ENCODE measurements around the gene RAD18.

RAD18 gene

GRCh38 chr3:8839607-8840325, 123.5 kb downstream of the RAD18 start:
- H3K4me1 ChIP-seq (ENCODE audit: control insufficient read depth, low read depth, low read length): no peaks in the 10 kb centered on the region
- no peaks in the 10 kb centered on the region for H3K36me3 ChIP-seq (ENCODE audit: control insufficient read depth, low read depth, low read length)
- no peak overlapping the region for H3K9ac ChIP-seq (ENCODE audit: low read length)
- no peaks in the 10 kb centered on the region for H3K27me3 ChIP-seq (ENCODE audit: control insufficient read depth, insufficient read depth, low read length)
- no peaks in the 10 kb centered on the region for H3K9me3 ChIP-seq (ENCODE audit: control insufficient read depth, low read depth, low read length)
- no peak overlapping the region for H3K27ac ChIP-seq (ENCODE audit: low read length)
- no peak overlapping the region for H3K4me3 ChIP-seq (ENCODE audit: low read length)

- Histone ChIP-seq H3K27ac (ENCODE audit: low read length) (no peak overlapping the region), H3K9ac (ENCODE audit: low read length) (no peak overlapping the region), H3K4me3 (ENCODE audit: low read length) (no peak overlapping the region), H3K9me3 (ENCODE audit: control insufficient read depth, low read depth, low read length) (no peaks in the 10 kb centered on the region), H3K27me3 (ENCODE audit: control insufficient read depth, insufficient read depth, low read length) (no peaks in the 10 kb centered on the region), H3K36me3 (ENCODE audit: control insufficient read depth, low read depth, low read length) (no peaks in the 10 kb centered on the region), H3K4me1 (ENCODE audit: control insufficient read depth, low read depth, low read length) (no peaks in the 10 kb centered on the region)
These were observed 124.4 kb downstream of the RAD18 start for GRCh38 chr3:8838765-8839423.

- Histone ChIP-seq H3K4me3 (ENCODE audit: low read length) (no peak overlapping the region), H3K27me3 (ENCODE audit: control insufficient read depth, insufficient read depth, low read length) (no peaks in the 10 kb centered on the region), H3K27ac (ENCODE audit: low read length) (no peak overlapping the region), H3K4me1 (ENCODE audit: control insufficient read depth, low read depth, low read length) (no peaks in the 10 kb centered on the region), H3K36me3 (ENCODE audit: control insufficient read depth, low read depth, low read length) (no peaks in the 10 kb centered on the region), H3K9me3 (ENCODE audit: control insufficient read depth, low read depth, low read length) (no peaks in the 10 kb centered on the region), H3K9ac (ENCODE audit: low read length) (no peak overlapping the region)
These were observed 125.0 kb downstream of the RAD18 start for GRCh38 chr3:8838234-8838633.

- H3K4me3 ChIP-seq (ENCODE audit: low read length): no peak overlapping the region
- H3K9ac ChIP-seq (ENCODE audit: low read length): no peak overlapping the region
- H3K27me3 ChIP-seq (ENCODE audit: control insufficient read depth, insufficient read depth, low read length): no peaks in the 10 kb centered on the region
- no peaks in the 10 kb centered on the region for H3K4me1 ChIP-seq (ENCODE audit: control insufficient read depth, low read depth, low read length)
- H3K9me3 ChIP-seq (ENCODE audit: control insufficient read depth, low read depth, low read length): no peaks in the 10 kb centered on the region
- no peak overlapping the region for H3K27ac ChIP-seq (ENCODE audit: low read length)
- no peaks in the 10 kb centered on the region for H3K36me3 ChIP-seq (ENCODE audit: control insufficient read depth, low read depth, low read length)
These were observed 126.1 kb downstream of the RAD18 start for GRCh38 chr3:8837162-8837561.

GRCh38 chr3:8836096-8836495, 127.2 kb downstream of the RAD18 start:
- Histone ChIP-seq H3K9me3 (ENCODE audit: control insufficient read depth, low read depth, low read length) (no peaks in the 10 kb centered on the region), H3K27me3 (ENCODE audit: control insufficient read depth, insufficient read depth, low read length) (no peaks in the 10 kb centered on the region), H3K36me3 (ENCODE audit: control insufficient read depth, low read depth, low read length) (no peaks in the 10 kb centered on the region), H3K4me3 (ENCODE audit: low read length) (no peak overlapping the region), H3K27ac (ENCODE audit: low read length) (no peak overlapping the region), H3K4me1 (ENCODE audit: control insufficient read depth, low read depth, low read length) (no peaks in the 10 kb centered on the region), H3K9ac (ENCODE audit: low read length) (no peak overlapping the region)

GRCh38 chr3:8835385-8835784, 127.9 kb downstream of the RAD18 start:
- Histone ChIP-seq H3K4me1 (ENCODE audit: control insufficient read depth, low read depth, low read length) (no peaks in the 10 kb centered on the region), H3K9ac (ENCODE audit: low read length) (no peak overlapping the region), H3K27ac (ENCODE audit: low read length) (no peak overlapping the region), H3K36me3 (ENCODE audit: control insufficient read depth, low read depth, low read length) (no peaks in the 10 kb centered on the region), H3K27me3 (ENCODE audit: control insufficient read depth, insufficient read depth, low read length) (no peaks in the 10 kb centered on the region), H3K4me3 (ENCODE audit: low read length) (no peak overlapping the region), H3K9me3 (ENCODE audit: control insufficient read depth, low read depth, low read length) (no peaks in the 10 kb centered on the region)

- no peak overlapping the region for H3K9ac ChIP-seq (ENCODE audit: low read length)
These were observed 128.3 kb downstream of the RAD18 start for GRCh38 chr3:8834974-8835373.

GRCh38 chr3:8827641-8828040, 135.6 kb downstream of the RAD18 start:
- Histone ChIP-seq H3K9ac (ENCODE audit: low read length) (no peak overlapping the region), H3K27me3 (ENCODE audit: control insufficient read depth, insufficient read depth, low read length) (no peaks in the 10 kb centered on the region), H3K27ac (ENCODE audit: low read length) (no peak overlapping the region), H3K36me3 (ENCODE audit: control insufficient read depth, low read depth, low read length) (no peaks in the 10 kb centered on the region), H3K4me1 (ENCODE audit: control insufficient read depth, low read depth, low read length) (no peaks in the 10 kb centered on the region), H3K4me3 (ENCODE audit: low read length) (no peak overlapping the region), H3K9me3 (ENCODE audit: control insufficient read depth, low read depth, low read length) (no peaks in the 10 kb centered on the region)

More at GRCh38 chr3:8834974-8835373, 128.3 kb downstream of the RAD18 start:
- H3K27me3 ChIP-seq (ENCODE audit: control insufficient read depth, insufficient read depth, low read length): no peaks in the 10 kb centered on the region
- H3K4me3 ChIP-seq (ENCODE audit: low read length): no peak overlapping the region
- H3K27ac ChIP-seq (ENCODE audit: low read length): no peak overlapping the region
- H3K36me3 ChIP-seq (ENCODE audit: control insufficient read depth, low read depth, low read length): no peaks in the 10 kb centered on the region
- no peaks in the 10 kb centered on the region for H3K4me1 ChIP-seq (ENCODE audit: control insufficient read depth, low read depth, low read length)
- H3K9me3 ChIP-seq (ENCODE audit: control insufficient read depth, low read depth, low read length): no peaks in the 10 kb centered on the region

Data from iPS-18a (cell line).